ENCODE data around the gene HBG1. TPM values are rescaled to one million over a fixed set of nuclear protein-coding genes. Genes with fewer than 3 reads are reported as not detected.

The HBG1 gene
- total RNA-seq, 3 donors from 2014 or later (not counting 1 experiment from before 2014, with no cell fraction given), result not detected

DNA sequence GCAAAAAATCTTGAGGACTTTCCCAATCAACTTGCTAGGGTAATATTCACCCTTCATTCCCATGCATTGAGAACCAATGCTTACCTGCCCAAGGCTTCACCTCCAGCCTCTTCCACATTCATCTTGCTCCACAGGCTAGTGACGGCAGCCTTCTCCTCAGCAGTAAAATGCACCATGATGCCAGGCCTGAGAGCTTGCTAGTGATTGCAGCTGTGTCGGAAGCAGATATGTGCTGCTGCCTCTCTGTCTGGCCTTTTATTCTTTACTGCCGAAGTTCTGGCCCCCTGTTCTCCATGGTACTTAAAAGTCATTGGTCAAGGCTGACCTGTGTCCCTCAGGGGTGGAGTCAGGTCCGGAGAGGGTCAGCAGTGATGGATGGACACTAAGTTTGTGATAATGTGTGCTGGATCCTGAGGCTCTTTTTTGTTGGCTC, 20.1 kb upstream of the HBG1 start, which contains the start of gene HBE1:
Gene HBE1, minus strand, starts transcription at position 231 of the 433 bp plus-strand sequence. Its CDS starts 55 bp downstream, at position 176.
- TF ChIP-seq, protein P1, sequence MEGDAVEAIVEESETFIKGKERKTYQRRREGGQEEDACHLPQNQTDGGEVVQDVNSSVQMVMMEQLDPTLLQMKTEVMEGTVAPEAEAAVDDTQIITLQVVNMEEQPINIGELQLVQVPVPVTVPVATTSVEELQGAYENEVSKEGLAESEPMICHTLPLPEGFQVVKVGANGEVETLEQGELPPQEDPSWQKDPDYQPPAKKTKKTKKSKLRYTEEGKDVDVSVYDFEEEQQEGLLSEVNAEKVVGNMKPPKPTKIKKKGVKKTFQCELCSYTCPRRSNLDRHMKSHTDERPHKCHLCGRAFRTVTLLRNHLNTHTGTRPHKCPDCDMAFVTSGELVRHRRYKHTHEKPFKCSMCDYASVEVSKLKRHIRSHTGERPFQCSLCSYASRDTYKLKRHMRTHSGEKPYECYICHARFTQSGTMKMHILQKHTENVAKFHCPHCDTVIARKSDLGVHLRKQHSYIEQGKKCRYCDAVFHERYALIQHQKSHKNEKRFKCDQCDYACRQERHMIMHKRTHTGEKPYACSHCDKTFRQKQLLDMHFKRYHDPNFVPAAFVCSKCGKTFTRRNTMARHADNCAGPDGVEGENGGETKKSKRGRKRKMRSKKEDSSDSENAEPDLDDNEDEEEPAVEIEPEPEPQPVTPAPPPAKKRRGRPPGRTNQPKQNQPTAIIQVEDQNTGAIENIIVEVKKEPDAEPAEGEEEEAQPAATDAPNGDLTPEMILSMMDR (IDR thresholded peaks at IDR 0.05), result no peak
- H3K9me3 Mint-ChIP-seq, result no peaks in the 10 kb centered on the region
- no peak within 1 kb of the TSS for H3K4me3 Mint-ChIP-seq
- Histone ChIP-seq H3K4me3 (ENCODE audit: low read length) (no peak within 1 kb of the TSS), H3K27ac (ENCODE audit: low read length) (no peak within 1 kb of the TSS), H3K27me3 (ENCODE audit: control insufficient read depth, insufficient read depth, low read length) (no peaks in the 10 kb centered on the region), H3K36me3 (ENCODE audit: control insufficient read depth, insufficient read depth, low read length) (no peaks in the 10 kb centered on the region), H3K9me3 (ENCODE audit: control insufficient read depth, insufficient read depth, low read length) (no peaks in the 10 kb centered on the region), H3K4me1 (ENCODE audit: control insufficient read depth, insufficient read depth, low read length) (no peaks in the 10 kb centered on the region)
- H3K4me1 Mint-ChIP-seq, result no peaks in the 10 kb centered on the region
- intact Hi-C loops (cut with micrococcal nuclease), result no loop called here
- H3K27ac Mint-ChIP-seq, result no peak within 1 kb of the TSS
- H3K27me3 Mint-ChIP-seq (ENCODE audit: low read depth in 2 of 2), result no peaks in the 10 kb centered on the region
- DNase-seq, result no peak
- no peak for ATAC-seq
- 89% methylated on average over 4 of the region's 4 CpGs for WGBS (ENCODE audit: insufficient coverage)
- no peaks in the 10 kb centered on the region for H3K36me3 Mint-ChIP-seq

DNA sequence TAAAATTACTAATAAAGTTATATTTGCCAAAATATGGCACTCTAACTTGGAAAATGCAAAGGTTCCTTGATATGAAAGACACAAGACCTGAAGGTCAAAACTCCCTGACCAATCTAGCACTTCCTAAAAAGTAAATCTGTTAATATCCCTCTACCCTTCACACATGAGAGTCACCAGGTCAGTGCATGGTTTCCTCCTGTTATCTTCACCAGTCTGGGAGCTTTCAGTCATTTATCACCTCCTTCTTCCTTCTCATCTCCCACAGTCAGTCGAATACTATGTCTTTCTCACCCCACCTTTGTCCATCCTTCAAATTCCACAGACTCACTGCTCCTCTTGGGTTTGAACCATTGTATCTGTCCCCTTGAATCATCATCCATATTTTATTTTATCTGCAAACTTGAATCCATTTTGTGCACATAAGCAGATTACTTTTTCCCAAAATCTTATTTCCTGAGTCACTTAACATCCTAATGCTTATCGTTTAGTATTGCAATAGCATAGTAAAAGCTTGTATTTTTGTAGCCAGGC, 17.4 kb upstream of the HBG1 start:
- no peak for DNase-seq
- H3K27me3 Mint-ChIP-seq (ENCODE audit: low read depth in 2 of 2), result no peaks in the 10 kb centered on the region
- Histone ChIP-seq H3K4me1 (ENCODE audit: control insufficient read depth, insufficient read depth, low read length) (no peaks in the 10 kb centered on the region), H3K9me3 (ENCODE audit: control insufficient read depth, insufficient read depth, low read length) (no peaks in the 10 kb centered on the region), H3K27ac (ENCODE audit: low read length) (no peak overlapping the region), H3K4me3 (ENCODE audit: low read length) (no peak overlapping the region), H3K36me3 (ENCODE audit: control insufficient read depth, insufficient read depth, low read length) (no peaks in the 10 kb centered on the region), H3K27me3 (ENCODE audit: control insufficient read depth, insufficient read depth, low read length) (no peaks in the 10 kb centered on the region)
- H3K36me3 Mint-ChIP-seq, result no peaks in the 10 kb centered on the region
- no peaks in the 10 kb centered on the region for H3K4me1 Mint-ChIP-seq
- H3K27ac Mint-ChIP-seq, result no peak overlapping the region
- no peak for ATAC-seq
- peaks cover 0 to 2% of the 10 kb centered on the region in 2 donors for H3K9me3 Mint-ChIP-seq
- 94% methylated on average over 2 of the region's 2 CpGs for WGBS (ENCODE audit: insufficient coverage)
- TF ChIP-seq, protein P1 (IDR thresholded peaks at IDR 0.05), result no peak
- intact Hi-C loops (cut with micrococcal nuclease), result no loop called here
- H3K4me3 Mint-ChIP-seq, result no peak overlapping the region

DNA sequence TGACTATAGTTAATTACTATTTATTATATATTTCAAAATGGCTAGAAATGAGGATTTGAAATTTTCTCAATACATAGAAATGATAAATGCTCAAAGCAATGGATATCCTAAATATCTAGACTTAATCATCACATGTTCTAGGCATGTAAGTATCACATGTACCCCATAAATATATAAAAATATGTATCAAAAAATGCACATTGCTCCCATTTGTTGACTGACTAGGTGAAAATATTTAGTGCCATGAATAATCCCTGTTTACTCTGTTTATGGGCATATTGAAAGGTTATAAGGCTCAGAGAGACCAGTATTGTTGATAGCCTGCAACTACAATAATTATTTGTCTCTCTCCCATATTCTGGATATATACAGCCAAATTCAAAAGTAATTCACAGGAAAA, 17.0 kb upstream of the HBG1 start:
- ATAC-seq (no peak), DNase-seq (no peak)
- Mint-ChIP-seq H3K36me3 (no peaks in the 10 kb centered on the region), H3K4me3 (no peak overlapping the region), H3K4me1 (no peaks in the 10 kb centered on the region), H3K27me3 (ENCODE audit: low read depth in 2 of 2) (no peaks in the 10 kb centered on the region), H3K27ac (no peak overlapping the region), H3K9me3 (peaks cover 0 to 2% of the 10 kb centered on the region in 2 donors)
- Histone ChIP-seq H3K27ac (ENCODE audit: low read length) (no peak overlapping the region), H3K27me3 (ENCODE audit: control insufficient read depth, insufficient read depth, low read length) (no peaks in the 10 kb centered on the region), H3K9me3 (ENCODE audit: control insufficient read depth, insufficient read depth, low read length) (no peaks in the 10 kb centered on the region), H3K4me1 (ENCODE audit: control insufficient read depth, insufficient read depth, low read length) (no peaks in the 10 kb centered on the region), H3K4me3 (ENCODE audit: low read length) (no peak overlapping the region), H3K36me3 (ENCODE audit: control insufficient read depth, insufficient read depth, low read length) (no peaks in the 10 kb centered on the region)
- TF ChIP-seq, protein P1 (IDR thresholded peaks at IDR 0.05), result no peak
- intact Hi-C loops (cut with micrococcal nuclease), result no loop called here

DNA sequence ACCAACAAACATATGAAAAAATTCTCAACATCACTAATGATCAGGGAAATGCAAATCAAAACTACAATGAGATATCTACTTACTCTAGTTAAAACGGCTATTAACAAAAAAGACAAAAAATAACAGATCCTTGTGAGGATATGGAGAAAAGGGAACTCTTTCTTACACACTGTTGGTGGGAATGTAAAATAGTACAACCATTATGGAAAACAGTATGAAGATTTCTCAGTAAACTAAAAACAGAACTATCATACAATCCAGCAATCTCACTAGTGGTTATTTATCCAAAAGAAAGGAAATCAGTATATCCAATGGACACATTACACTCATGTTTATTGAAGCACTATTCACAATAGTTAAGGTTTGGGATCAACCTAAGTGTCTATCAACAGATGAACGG, 16.2 kb upstream of the HBG1 start:
- WGBS (ENCODE audit: insufficient coverage), result 75% methylated on average over 1 of the region's 2 CpGs
- Mint-ChIP-seq H3K36me3 (no peaks in the 10 kb centered on the region), H3K4me1 (no peaks in the 10 kb centered on the region), H3K27ac (no peak overlapping the region), H3K9me3 (peaks cover 0 to 2% of the 10 kb centered on the region in 2 donors), H3K4me3 (no peak overlapping the region), H3K27me3 (ENCODE audit: low read depth in 2 of 2) (no peaks in the 10 kb centered on the region)
- TF ChIP-seq, protein P1 (IDR thresholded peaks at IDR 0.05), result no peak
- Histone ChIP-seq H3K9me3 (ENCODE audit: control insufficient read depth, insufficient read depth, low read length) (no peaks in the 10 kb centered on the region), H3K4me1 (ENCODE audit: control insufficient read depth, insufficient read depth, low read length) (no peaks in the 10 kb centered on the region), H3K36me3 (ENCODE audit: control insufficient read depth, insufficient read depth, low read length) (no peaks in the 10 kb centered on the region), H3K27ac (ENCODE audit: low read length) (no peak overlapping the region), H3K4me3 (ENCODE audit: low read length) (no peak overlapping the region), H3K27me3 (ENCODE audit: control insufficient read depth, insufficient read depth, low read length) (no peaks in the 10 kb centered on the region)
- DNase-seq (no peak), ATAC-seq (no peak)
- intact Hi-C loops (cut with micrococcal nuclease), result no loop called here
